ENCODE results near the gene CAB39L. TPM values are rescaled to one million over a fixed set of nuclear protein-coding genes. Genes with fewer than 3 reads are reported as not detected.

The CAB39L gene
- total and polyA plus RNA-seq, 9 of the 15 experiments (the other 6 are each of a cell fraction or from before 2014, with no cell fraction given): 1.1 to 4.2 (median 2.6) TPM

GRCh38 chr13:49443704-49444523 is at the start of gene CAB39L, which contains the start of gene SETDB2 (continued):
- TF ChIP-seq, protein P1, sequence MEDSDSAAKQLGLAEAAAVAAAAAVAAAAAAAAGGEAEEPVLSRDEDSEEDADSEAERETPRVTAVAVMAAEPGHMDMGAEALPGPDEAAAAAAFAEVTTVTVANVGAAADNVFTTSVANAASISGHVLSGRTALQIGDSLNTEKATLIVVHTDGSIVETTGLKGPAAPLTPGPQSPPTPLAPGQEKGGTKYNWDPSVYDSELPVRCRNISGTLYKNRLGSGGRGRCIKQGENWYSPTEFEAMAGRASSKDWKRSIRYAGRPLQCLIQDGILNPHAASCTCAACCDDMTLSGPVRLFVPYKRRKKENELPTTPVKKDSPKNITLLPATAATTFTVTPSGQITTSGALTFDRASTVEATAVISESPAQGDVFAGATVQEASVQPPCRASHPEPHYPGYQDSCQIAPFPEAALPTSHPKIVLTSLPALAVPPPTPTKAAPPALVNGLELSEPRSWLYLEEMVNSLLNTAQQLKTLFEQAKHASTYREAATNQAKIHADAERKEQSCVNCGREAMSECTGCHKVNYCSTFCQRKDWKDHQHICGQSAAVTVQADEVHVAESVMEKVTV (CRISPR knock-in tag; IDR thresholded peaks at IDR 0.05): no peak
- TF ChIP-seq PHF20 (IDR thresholded peaks at IDR 0.05; ENCODE audit: partially characterized antibody) (peak; percentile 34), CSDE1 (IDR thresholded peaks at IDR 0.05) (no peak), POLR3A (IDR thresholded peaks at IDR 0.05; ENCODE audit: borderline replicate concordance, extremely low read depth, insufficient read depth, insufficient read length) (no peak), HNRNPL (IDR thresholded peaks at IDR 0.05; ENCODE audit: low read depth, low read length) (peak; percentile 25; the same call in 1 of the 2 replicates), ZNF766 (CRISPR knock-in tag; conservative IDR thresholded peaks at IDR 0.05) (0 out of 2 replicates have a peak, but pooled peaks have one; percentile 47), BCL6 (CRISPR knock-in tag; IDR thresholded peaks at IDR 0.05) (no peak), MAX (CRISPR knock-in tag; IDR thresholded peaks at IDR 0.05) (peak; percentile 77), SIN3A (IDR thresholded peaks at IDR 0.05; ENCODE audit: borderline replicate concordance in 2 of 2, control insufficient read depth in 1 of 2, low read depth in 2 of 2, low read length in 2 of 2) (0 out of 4 replicates have a peak, but pooled peaks of 1 of the 2 experiments have one; percentile 36), ZNF586 (CRISPR knock-in tag; conservative IDR thresholded peaks at IDR 0.05) (no peak), CHD1 (IDR thresholded peaks at IDR 0.05; ENCODE audit: low read length) (no peak), ZNF282 (CRISPR knock-in tag; IDR thresholded peaks at IDR 0.05) (no peak), DMBX1 (CRISPR knock-in tag; IDR thresholded peaks at IDR 0.05; ENCODE audit: borderline replicate concordance) (no peak), RBM15 (IDR thresholded peaks at IDR 0.05; ENCODE audit: insufficient read depth, low read length) (no peak), CBX1 (IDR thresholded peaks at IDR 0.05; ENCODE audit: low read depth) (0 out of 2 replicates have a peak, but pooled peaks have one; percentile 15), SREBF1 (IDR thresholded peaks at IDR 0.05; ENCODE audit: borderline replicate concordance, low read depth, low read length) (no peak), KAT8 (IDR thresholded peaks at IDR 0.05; ENCODE audit: low read depth) (no peak)
- TF ChIP-seq, protein P2, sequence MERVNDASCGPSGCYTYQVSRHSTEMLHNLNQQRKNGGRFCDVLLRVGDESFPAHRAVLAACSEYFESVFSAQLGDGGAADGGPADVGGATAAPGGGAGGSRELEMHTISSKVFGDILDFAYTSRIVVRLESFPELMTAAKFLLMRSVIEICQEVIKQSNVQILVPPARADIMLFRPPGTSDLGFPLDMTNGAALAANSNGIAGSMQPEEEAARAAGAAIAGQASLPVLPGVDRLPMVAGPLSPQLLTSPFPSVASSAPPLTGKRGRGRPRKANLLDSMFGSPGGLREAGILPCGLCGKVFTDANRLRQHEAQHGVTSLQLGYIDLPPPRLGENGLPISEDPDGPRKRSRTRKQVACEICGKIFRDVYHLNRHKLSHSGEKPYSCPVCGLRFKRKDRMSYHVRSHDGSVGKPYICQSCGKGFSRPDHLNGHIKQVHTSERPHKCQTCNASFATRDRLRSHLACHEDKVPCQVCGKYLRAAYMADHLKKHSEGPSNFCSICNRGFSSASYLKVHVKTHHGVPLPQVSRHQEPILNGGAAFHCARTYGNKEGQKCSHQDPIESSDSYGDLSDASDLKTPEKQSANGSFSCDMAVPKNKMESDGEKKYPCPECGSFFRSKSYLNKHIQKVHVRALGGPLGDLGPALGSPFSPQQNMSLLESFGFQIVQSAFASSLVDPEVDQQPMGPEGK (CRISPR knock-in tag; IDR thresholded peaks at IDR 0.05; ENCODE audit: borderline replicate concordance): no peak
- TF ChIP-seq, protein P3, sequence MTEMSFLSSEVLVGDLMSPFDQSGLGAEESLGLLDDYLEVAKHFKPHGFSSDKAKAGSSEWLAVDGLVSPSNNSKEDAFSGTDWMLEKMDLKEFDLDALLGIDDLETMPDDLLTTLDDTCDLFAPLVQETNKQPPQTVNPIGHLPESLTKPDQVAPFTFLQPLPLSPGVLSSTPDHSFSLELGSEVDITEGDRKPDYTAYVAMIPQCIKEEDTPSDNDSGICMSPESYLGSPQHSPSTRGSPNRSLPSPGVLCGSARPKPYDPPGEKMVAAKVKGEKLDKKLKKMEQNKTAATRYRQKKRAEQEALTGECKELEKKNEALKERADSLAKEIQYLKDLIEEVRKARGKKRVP (CRISPR knock-in tag; IDR thresholded peaks at IDR 0.05): 0 out of 2 replicates have a peak, but pooled peaks have one; percentile 33
- TF ChIP-seq, protein P4, sequence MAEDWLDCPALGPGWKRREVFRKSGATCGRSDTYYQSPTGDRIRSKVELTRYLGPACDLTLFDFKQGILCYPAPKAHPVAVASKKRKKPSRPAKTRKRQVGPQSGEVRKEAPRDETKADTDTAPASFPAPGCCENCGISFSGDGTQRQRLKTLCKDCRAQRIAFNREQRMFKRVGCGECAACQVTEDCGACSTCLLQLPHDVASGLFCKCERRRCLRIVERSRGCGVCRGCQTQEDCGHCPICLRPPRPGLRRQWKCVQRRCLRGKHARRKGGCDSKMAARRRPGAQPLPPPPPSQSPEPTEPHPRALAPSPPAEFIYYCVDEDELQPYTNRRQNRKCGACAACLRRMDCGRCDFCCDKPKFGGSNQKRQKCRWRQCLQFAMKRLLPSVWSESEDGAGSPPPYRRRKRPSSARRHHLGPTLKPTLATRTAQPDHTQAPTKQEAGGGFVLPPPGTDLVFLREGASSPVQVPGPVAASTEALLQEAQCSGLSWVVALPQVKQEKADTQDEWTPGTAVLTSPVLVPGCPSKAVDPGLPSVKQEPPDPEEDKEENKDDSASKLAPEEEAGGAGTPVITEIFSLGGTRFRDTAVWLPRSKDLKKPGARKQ (CRISPR knock-in tag; IDR thresholded peaks at IDR 0.05): no peak

Measured in K562 (cell line).